Retinal pigment epithelial cell (primary cell): ENCODE results near the gene MAP3K21.

ENCODE experiments used
- DNase-seq: peaks from one replicate; pipeline ENCODE4 v3.0.0-alpha.2; 2010; ENCODE audit warnings: low read depth
- H3K4me3 ChIP-seq: 2 replicates; pipeline ENCODE4 v1.5.1; 2011; ENCODE audit warnings: mild to moderate bottlenecking, low read length, control low read depth, moderate library complexity
- TF ChIP-seq, protein P1 (sequence below): conservative IDR thresholded peaks from 2 replicates; pipeline ENCODE4 v1.5.1; 2011; ENCODE audit warnings: low read depth, low read length, control low read depth, inconsistent platforms

MAP3K21 gene

GRCh38 chr1:233300326-233300725 is 27.2 kb upstream of the MAP3K21 start:
- no peak overlapping the region for H3K4me3 ChIP-seq
- TF ChIP-seq, protein P1, sequence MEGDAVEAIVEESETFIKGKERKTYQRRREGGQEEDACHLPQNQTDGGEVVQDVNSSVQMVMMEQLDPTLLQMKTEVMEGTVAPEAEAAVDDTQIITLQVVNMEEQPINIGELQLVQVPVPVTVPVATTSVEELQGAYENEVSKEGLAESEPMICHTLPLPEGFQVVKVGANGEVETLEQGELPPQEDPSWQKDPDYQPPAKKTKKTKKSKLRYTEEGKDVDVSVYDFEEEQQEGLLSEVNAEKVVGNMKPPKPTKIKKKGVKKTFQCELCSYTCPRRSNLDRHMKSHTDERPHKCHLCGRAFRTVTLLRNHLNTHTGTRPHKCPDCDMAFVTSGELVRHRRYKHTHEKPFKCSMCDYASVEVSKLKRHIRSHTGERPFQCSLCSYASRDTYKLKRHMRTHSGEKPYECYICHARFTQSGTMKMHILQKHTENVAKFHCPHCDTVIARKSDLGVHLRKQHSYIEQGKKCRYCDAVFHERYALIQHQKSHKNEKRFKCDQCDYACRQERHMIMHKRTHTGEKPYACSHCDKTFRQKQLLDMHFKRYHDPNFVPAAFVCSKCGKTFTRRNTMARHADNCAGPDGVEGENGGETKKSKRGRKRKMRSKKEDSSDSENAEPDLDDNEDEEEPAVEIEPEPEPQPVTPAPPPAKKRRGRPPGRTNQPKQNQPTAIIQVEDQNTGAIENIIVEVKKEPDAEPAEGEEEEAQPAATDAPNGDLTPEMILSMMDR = no peak
- DNase-seq = no peak

DNA sequence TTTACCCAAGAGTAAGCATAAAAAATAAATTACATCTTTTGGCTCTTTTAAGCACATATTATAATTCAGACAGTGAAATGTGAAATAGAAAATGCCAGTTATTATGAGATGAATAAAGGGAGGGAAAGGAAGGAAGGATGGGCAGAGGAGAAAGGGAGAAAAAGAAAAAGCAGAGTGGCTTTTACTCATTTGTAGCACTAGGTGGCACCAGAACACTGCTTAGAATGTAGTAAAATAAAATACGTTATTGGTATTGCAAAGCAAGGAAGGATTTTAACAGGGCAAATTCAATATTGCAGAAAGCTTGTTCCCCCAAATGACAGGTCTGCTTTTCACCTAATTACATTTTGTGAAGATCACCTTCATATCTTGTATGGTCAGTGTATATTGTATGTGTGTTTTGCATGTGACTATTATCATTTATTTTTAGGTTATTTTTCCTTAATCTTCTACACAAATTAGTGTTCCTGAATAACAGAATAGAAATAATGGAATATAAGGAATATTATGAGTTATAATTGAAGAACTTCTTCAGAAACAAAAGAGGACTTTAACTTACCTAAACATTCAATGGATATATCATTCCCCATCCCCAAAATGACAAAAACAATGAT is 22.9 kb upstream of the MAP3K21 start:
- H3K4me3 ChIP-seq = no peak overlapping the region
- no peak for DNase-seq
- TF ChIP-seq, protein P1 = peak; percentile 80

- TF ChIP-seq, protein P1 = no peak
- no peak overlapping the region for H3K4me3 ChIP-seq
- DNase-seq = no peak
These were observed 13.9 kb upstream of the MAP3K21 start for GRCh38 chr1:233313434-233314155.

DNA sequence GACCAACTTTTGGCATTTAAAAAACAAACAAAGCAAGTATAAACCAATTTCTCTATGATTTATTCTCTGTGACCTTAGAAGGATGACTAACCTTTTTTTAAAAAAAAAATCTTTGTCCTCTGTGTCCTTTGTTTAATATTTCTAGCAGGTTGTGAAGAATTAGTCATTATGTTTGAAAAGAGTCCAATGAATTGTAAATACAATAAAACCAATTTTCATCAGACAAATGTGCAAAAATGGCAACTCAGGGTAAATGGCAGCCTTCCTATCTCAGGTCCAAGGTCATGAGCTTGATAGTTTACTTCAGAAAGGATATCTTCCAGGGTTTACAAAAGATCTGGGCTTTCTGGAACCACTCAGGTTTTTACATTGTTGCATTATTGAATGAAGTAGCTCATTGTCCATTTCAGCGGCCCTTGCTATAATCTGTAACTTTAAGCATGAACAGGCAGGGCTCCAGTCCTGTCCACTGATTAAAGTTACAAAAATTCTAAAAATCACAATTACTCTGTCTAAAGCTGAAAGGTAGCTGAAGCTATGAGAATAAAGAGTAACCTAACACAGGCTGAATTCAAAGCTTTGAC is 11.7 kb upstream of the MAP3K21 start:
- TF ChIP-seq, protein P1 = no peak
- no peak overlapping the region for H3K4me3 ChIP-seq
- DNase-seq = no peak

GRCh38 chr1:233316473-233316872 is 11.1 kb upstream of the MAP3K21 start:
- TF ChIP-seq, protein P1 = no peak
- no peak for DNase-seq
- H3K4me3 ChIP-seq = no peak overlapping the region

DNA sequence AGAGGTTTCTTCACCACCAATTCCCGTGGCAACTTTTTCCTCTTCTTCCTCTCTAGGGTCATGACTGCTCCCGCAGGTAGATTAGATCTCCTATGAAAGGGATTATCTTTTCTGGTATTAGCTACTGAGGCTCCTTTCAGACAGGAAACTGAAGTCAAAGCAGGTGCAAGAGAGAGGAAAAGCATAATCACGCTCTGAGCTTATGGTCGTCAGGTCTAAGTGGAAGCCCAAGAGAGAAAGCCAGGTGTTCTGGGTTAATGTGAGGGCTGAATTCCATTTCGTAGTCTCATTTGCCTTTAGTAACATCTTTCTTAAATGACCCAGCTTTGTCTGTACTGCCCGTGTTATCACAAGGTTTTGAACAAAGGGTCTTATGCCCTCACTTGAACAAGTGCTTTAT is 8.3 kb upstream of the MAP3K21 start:
- no peak overlapping the region for H3K4me3 ChIP-seq
- no peak for DNase-seq
- TF ChIP-seq, protein P1 = no peak
